DMS153 treated with DMSO at 0.1 percent for 48 hours (cell line): Measurements from ENCODE around the gene ORM2.
"Not testable (repeated sequence)": the region's sequence is repeated elsewhere in the genome, so short reads cannot be mapped to it uniquely, and the experiment has no call there.

Experiments used
- DNase-seq: peaks from one replicate; lab custom pipeline; 2025; ENCODE audit not compliant: unreplicated experiment; lab: John Stamatoyannopoulos, UW

ORM2 gene

DNA sequence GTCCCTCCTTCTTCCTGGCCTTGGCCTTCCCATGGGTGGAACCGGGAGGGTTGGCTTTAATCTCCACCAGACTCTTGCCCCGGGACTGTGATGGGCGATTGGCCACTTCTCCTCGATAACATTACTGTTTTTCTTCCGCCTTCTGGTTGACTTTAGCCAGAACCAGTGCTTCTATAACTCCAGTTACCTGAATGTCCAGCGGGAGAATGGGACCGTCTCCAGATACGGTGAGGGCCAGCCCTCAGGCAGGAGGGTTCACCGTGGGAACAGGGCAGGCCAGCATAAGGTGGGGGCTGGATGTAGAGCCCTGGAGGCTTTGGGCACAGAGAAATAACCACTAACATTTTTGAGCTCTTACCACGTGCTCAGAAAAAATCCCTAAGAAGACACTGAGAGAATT lies 967 bp downstream of the ORM2 start:
- no peak for DNase-seq

GRCh38 chr9:114331229-114332195 lies 1.8 kb downstream of the ORM2 start:
- not testable (repeated sequence) for DNase-seq

GRCh38 chr9:114332474-114333040 lies 2.9 kb downstream of the ORM2 start:
- DNase-seq, result not testable (repeated sequence)

- DNase-seq, result not testable (repeated sequence)
Observed at GRCh38 chr9:114333718-114334117, 4.0 kb downstream of the ORM2 start.

GRCh38 chr9:114334490-114334889 lies 4.8 kb downstream of the ORM2 start:
- no peak for DNase-seq

GRCh38 chr9:114335745-114336144 lies 6.1 kb downstream of the ORM2 start:
- no peak for DNase-seq

GRCh38 chr9:114336157-114336556 lies 6.5 kb downstream of the ORM2 start:
- no peak for DNase-seq

DNA sequence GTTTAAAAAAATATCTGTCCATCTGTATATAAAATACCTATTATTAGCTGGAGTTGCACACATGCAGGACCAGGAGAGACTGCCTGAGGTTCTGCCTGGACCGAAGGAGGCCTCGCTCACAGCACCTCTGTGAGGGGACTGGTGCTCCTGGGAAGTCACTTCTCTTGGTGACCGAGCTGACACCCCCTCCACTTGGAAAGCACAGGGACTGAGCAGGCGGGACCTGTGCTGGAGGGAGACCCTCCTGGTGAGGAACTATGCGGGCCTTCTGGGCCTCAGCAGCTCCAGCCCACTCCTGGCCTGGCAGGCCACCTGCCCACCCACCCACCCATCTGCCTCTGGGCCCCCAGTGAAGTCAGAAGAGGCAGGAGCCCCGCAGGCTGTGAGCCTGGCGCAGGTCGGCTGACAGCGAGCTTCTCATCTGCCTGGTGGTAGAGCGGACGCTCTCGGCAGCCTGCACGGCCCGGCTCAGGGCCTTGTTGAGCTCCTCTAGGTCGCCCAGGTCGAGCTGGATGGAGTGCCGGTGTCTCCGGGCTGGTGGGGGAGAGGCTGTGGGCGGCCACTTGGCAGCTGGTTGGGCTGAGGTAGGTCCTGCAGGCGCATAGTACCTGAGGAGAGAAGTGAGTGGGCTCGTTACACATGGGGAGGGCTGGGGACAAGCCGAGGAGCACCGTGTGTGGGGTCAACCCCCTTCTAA lies 7.2 kb downstream of the ORM2 start:
- no peak for DNase-seq

DNA sequence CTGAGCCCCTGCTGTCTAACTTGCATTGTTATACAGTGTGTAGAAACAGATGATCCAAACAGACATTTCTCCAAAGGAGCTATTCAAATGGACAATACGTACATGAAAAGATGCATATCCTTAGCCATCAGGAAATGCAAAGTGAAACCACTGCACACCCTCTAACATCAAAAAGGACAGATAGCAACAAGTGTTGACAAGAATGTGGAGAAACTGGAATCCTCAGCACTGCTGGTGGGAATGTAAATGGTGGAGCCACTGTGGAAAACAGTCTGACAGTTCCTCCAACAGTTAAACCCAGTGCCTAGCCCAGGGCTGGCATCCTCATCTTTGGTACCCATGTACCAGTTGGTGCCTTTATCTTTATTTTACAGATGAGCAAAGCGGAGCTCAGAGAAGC lies 8.5 kb downstream of the ORM2 start:
- no peak for DNase-seq

- DNase-seq, result no peak
Observed at GRCh38 chr9:114339130-114339908, 9.7 kb downstream of the ORM2 start.

- DNase-seq, result no peak
Observed at GRCh38 chr9:114341152-114341830, 11.6 kb downstream of the ORM2 start.

- DNase-seq, result no peak
Observed at GRCh38 chr9:114341991-114342390, 12.3 kb downstream of the ORM2 start.

DNA sequence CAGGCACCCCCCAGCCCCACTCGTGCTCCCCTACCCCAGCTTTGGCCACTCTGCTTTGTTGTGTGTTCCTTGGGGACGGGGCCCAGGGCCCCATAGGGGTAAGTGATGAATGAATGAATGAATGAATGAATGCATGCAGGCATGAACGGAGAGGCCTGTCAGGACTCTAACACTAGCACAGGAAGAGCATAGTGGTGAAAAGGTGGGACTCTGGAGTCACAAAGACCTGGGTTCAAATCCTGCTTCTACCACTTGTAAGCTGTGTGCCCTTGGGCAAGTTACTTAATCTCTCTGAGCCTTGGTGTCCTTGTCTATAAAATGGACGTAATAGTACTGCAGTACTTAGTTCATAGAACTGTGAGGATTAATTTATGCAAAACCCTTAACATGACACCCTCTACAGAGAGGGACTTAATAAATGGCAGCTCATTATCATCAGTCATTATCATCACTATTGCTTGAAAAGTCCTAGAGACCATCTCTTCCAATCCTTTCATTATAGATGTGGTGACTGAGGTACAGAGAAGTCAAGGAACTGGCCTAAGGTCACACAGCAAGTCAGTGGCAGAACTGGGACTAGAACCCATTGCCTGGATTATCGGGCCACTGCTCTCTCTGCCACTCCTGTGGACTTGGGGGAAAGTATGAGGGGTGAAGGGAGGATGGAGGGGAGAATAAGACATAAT lies 13.2 kb downstream of the ORM2 start:
- DNase-seq, result no peak

DNA sequence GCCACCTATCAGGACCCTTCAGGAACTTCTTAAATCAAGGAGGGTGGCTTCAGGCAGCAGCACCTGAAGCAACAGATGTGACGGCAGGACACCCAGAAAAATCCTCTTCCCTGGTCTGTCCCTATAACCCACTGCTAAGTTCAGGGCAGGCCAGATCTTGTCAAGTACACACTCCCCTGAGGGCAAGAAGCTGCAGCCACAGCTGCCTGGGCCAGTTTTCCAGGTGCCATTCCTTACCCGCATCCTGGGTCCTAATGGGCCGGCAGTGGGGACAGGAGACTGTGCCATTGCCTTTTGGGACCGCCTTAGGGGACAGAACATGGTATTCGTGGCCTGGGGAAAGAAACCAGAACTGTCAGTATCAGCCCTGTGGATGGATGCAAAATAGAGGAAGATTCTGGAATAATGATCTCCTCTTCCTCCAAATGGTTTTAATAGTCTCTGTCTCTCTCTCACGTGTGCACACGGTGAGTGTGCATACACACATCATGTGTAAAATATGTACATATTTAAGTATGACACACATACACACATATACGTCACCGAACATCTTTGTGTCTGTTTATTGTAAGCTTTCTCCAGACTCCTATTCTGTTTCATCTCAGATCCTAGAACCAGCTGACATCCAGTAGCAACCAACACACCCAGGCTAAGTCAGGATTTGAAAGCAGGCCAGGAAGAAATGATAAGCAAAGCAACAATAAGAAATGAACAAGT lies 14.0 kb downstream of the ORM2 start:
- DNase-seq, result no peak

GRCh38 chr9:114344188-114344566 lies 14.5 kb downstream of the ORM2 start:
- no peak for DNase-seq

DNA sequence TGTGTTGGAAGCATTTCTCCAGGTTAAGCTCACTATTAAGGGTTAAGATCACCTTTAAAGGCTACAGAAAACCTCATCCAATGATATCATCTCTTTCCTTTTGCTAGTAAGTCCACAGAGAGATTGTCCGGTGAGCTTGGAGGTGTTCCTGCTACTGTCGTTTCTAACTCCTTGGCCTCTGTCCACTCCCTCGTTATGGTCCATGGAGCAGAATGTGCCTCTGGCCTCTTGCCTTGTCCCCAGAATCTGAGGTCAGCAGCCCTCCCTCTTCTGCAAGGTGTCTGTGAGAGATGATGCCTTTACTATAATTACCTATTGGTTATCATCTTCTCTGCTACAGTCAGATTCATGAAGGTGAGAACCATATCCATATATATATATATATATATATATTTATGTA lies 15.0 kb downstream of the ORM2 start:
- no peak for DNase-seq

DNA sequence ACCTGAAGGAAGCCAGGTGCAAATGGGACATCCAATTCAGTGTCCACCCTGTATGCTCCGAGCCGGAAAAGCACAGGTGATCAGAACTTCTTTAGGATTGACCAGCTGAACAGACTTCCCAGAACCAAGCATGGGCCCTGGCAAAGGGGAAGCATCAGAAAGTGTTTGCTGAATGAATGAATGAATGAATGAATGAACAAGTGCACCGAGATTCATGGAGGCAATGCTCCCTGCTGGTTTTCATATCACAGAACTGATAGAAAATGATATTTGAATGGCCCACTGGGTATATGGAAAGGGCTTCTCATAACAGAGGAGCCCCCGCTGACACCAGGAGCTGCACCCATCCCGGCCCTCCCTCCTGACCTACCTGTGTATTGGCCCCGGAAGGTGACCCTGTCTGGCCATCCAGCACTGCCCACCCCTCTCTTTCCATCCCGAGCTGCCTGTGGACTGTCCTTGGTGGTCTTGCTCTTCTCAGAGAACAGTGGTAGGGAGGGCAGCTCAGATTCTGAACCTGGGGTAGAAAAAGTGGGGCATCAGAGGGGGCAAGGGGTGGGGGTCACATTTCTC lies 15.9 kb downstream of the ORM2 start:
- DNase-seq, result no peak

- no peak for DNase-seq
Observed at GRCh38 chr9:114346146-114346545, 16.5 kb downstream of the ORM2 start.

GRCh38 chr9:114347675-114348074 lies 18.0 kb downstream of the ORM2 start:
- DNase-seq, result no peak
